ENCODE measurements around the gene SNAP47. TPM values are rescaled to one million over a fixed set of nuclear protein-coding genes. Genes with fewer than 3 reads are reported as not detected.

Gene SNAP47
- total and polyA plus RNA-seq, 2 of the 4 experiments (the other 2 are of a cell fraction): 39.4 to 72.9 TPM

DNA sequence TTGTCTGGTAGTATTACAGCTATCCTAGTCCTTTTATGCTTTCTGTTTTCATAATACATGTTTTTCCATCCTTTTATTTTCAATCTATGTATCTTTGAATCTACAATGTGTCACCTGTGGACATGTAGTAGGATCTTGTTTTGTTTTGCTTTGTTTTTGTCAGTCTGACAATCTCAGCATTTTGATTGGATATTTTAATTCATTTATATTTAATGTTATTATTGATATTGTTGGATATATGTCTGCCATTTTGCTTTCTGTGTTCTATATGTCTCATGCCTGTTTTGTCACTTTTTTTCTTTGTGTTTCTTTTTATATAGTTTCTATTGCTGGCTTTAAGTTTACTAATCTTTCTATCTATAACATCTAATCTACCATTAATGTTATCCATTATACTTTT, 68.7 kb downstream of the SNAP47 start:
- Histone ChIP-seq H4K20me1 (ENCODE audit: insufficient read depth, low read length) (no peaks in the 10 kb centered on the region), H3K4me2 (ENCODE audit: low read depth, low read length) (no peak overlapping the region), H4K8ac (ENCODE audit: low read depth in 2 of 2, low read length in 2 of 2) (no peak overlapping the region), H3K4me3 (ENCODE audit: insufficient read depth, low read depth, low read length) (no peak overlapping the region), H2BK15ac (ENCODE audit: low read depth, low read length) (no peak overlapping the region), H3K9me3 (ENCODE audit: control insufficient read depth, insufficient read depth, low read length) (no peaks in the 10 kb centered on the region), H3K36me3 (ENCODE audit: control insufficient read depth, insufficient read depth, low read length) (no peaks in the 10 kb centered on the region), H2BK20ac (ENCODE audit: low read depth, low read length) (no peak overlapping the region), H3K18ac (ENCODE audit: low read depth, low read length) (no peak overlapping the region), H3K9me1 (ENCODE audit: insufficient read depth, low read length) (no peaks in the 10 kb centered on the region), H3K79me1 (ENCODE audit: low read depth in 1 of 2, low read length in 2 of 2) (no peaks in the 10 kb centered on the region), H3K27me3 (ENCODE audit: control insufficient read depth, insufficient read depth, low read length) (peaks cover 5% of the 10 kb centered on the region), H2BK120ac (ENCODE audit: low read depth, low read length) (no peak overlapping the region), H2AFZ (replicated peaks; ENCODE audit: low read length, poor library complexity) (no peak overlapping the region), H2AK9ac (replicated peaks; ENCODE audit: low read depth, low read length, poor library complexity) (no peak overlapping the region), H4K5ac (ENCODE audit: low read depth, low read length) (no peak overlapping the region), H4K91ac (ENCODE audit: insufficient read depth, low read depth, low read length) (no peak overlapping the region), H3K4ac (ENCODE audit: low read depth, low read length) (no peak overlapping the region), H2AK5ac (ENCODE audit: low read depth, low read length) (no peak overlapping the region), H3K9ac (ENCODE audit: low read depth, low read length) (no peak overlapping the region), H3K4me1 (ENCODE audit: control insufficient read depth, insufficient read depth, low read length) (no peaks in the 10 kb centered on the region), H3K27ac (ENCODE audit: insufficient read depth, low read length) (no peak overlapping the region), H3K56ac (ENCODE audit: extremely low read depth, insufficient read depth, low read length) (no peak overlapping the region), H3K23ac (ENCODE audit: low read depth, low read length) (no peak overlapping the region), H3K14ac (replicated peaks; ENCODE audit: low read depth, low read length) (no peak overlapping the region), H2BK5ac (ENCODE audit: low read depth, low read length, poor library complexity, severe bottlenecking) (no peak overlapping the region)
- ATAC-seq (ENCODE audit: low read depth) (no peak), DNase-seq (no peak)
- no TSS peak for BruUV-seq (replicated peaks)
- in situ Hi-C loops (cut with MboI; ENCODE audit: low sequenced_read_pairs): no loop called here
- TF ChIP-seq MXI1 (IDR thresholded peaks at IDR 0.05; ENCODE audit: borderline replicate concordance, low read depth, low read length): no peak
- TF ChIP-seq RFX5 (IDR thresholded peaks at IDR 0.05; ENCODE audit: low read depth, low read length): no peak
- ChIA-PET CTCF (no interaction called here), POLR2A (ENCODE audit: unreplicated experiment) (no interaction called here)
- intact Hi-C loops (cut with micrococcal nuclease): no loop called here
- dilution Hi-C loops (cut with HindIII; ENCODE audit: low sequenced_read_pairs, unreplicated experiment): no loop called here

All from IMR-90 (cell line).